C1 segment of cervical spinal cord (tissue), 14 donors: ENCODE data around the gene PRKAG1.
"Not testable (repeated sequence)": the region's sequence is repeated elsewhere in the genome, so short reads cannot be mapped to it uniquely, and the experiment has no call there.

Source experiments
- DNase-seq, 14 donors: peaks; one replicate each; lab custom pipeline; 2025; lab: John Stamatoyannopoulos, UW

Gene PRKAG1

DNA sequence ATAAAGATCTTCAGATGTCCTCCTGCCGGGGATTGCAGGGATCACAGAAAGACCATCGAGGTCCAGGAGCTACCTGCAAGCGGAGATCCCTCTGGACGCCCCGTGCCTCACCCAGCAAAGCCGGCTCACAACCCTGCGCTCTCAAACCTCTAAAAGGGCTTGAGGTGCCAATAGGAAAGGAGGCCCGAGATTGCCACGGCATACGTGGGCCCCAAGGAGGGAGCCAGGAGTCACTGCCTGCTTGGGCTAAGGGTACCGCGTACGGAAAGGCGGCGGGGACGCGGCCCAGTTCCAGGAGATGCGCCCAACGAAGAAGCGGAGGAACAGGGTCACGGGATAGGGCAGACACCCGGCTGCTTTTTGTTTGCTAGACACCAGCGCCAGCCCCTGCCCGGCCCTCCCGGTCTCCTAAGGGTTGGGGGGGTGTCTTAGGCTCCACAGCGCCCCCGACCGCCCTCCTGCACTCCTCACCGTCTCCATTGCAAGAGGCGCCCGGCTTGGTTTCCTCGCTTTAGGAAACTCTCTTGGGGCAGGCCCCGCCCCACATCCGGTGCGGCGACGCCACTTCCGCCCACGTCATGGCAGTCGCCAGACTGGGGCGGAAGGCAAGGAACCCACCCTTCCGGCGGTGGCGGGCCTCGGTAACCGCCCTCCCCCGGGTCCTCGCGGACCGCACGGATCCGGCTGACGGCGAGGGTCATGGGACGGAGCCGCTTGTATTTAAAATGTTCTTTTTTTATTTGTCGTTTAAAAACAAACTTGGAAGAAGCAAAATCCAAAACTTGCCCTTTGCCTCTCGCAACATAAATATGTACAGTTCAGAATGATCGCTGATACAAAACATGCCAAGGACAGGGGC lies at the start of gene PRKAG1:
Gene PRKAG1 (minus strand): TSS at position 516 of the 859 bp plus-strand sequence. CDS start 36 bp downstream, at position 480.
- DNase-seq, result peak; percentile 40 to 97 (median 90)

DNA sequence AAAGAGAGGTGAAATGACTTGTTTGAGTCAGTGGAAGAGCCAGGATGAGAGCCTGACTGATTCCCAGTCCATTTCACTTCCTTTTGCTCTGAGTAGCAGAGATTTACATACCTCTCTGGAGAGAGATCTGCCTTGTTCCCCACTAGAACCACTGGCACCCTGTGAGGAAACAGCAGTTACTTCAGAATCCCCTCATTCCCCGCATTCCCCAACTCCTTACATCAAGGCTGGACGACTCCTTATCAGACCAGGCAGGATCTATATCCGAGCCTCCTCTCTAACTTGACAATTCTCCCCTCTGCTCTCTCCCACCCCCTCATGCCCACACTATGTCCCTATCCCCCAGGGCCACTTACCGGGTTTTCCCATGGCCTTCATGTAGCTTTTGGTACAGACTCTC lies 47.5 kb upstream of the PRKAG1 start:
- no peak for DNase-seq

DNA sequence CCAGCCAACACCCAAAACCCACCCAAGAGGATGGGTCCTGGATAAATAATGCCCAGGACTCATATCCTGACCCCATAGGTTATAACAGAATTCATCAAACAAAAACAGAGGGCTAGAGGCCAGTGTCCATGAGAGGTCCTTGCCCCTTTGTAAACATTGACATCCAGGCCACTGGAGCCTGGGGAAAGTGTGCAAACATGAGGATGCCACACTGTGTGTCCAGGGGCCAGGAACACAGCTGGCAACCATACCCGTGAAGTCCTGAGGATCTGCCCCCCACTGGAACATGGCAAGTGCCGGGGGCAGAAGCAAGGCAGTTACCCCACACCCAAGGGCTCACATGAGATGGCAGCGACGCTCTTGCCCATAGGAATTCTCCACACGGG lies 46.2 kb upstream of the PRKAG1 start:
- DNase-seq, result no peak

DNA sequence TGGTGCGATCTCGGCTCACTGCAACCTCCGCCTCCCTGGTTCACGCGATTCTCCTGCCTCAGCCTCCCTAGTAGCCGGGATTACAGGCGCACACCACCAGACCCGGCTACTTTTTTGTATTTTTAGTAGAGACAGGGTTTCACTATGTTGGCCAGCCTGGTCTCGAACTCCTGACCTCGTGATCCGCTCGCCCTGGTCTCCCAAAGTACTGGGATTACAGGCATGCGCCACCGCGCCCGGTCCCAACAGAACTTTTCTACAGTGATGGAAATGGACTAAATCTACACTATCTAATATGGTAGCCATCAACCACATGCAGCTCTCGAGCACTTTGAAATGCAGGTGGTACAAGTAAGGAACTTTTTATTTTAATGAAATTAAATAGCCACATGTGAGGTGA lies 43.3 kb upstream of the PRKAG1 start:
- DNase-seq, result not testable (repeated sequence)

DNA sequence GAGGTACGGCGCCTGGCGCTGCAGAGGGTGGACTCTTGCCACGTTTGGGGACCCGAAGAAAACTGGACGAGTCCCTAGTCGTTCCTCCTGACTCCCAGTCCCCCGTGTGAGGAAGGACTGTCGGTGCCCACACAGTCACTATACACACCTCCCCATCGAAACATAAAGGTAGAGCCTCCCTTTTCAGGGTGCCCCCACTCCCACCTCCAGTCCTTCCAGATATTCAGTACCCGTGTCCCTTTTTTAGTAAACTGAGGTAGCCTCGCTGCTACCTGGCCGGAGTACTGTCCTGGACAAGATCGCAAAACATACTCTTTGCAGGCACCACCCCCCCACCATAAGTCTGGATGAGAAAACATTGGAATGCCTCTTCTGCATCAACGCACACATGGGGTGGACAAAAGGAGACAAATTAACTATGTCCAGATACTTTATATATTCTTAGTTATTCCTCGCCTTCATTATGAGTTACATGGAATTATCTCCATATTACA lies 42.6 kb upstream of the PRKAG1 start:
- no peak for DNase-seq

DNA sequence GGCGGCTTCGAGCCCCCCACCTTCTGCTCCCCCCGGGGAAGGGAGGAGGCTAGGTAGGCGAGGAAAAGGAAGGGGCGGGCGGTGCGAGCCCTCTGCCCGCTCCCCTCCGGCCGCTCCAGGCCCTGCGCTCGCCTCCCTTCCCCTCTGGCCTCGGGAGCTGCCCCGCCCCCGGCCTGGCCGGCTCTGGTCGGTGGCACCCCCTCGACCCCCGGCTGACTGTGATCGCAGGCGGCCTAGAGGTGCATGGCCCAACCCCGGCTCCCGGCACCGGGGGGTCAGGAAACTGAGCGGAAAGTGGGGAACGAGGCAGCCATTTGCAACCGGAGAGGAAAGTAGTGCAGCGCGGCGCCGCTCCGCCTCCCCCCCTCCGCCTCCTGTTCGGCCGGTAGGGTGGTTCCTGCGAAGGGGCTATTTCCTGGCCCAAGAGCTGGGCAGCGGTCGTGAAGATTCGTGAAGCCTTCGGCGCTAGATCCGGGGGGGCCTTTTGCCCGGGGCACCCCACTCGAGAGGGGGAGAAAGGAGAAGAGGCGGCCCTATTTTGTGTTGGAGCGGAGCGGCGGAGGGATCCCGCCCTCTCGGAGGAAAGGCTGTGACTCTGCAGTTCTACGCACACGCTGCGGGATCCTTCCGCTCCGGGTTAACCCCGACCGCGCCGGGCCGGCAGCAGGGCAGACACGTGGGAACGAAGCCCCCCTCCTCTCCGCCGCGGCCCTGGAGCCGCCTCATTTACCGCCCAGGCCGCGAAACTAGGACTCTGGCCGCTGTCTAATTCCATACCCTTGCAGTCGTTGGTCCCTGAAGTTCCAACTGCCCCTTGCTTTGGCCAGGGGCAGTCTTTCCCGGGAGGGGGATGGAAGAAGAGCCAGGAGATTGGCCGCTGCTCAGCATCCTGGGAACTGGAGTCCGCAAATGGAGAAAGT lies 41.9 kb upstream of the PRKAG1 start, which contains the start of gene KMT2D:
Gene KMT2D (minus strand): TSS at position 558 of the 920 bp plus-strand sequence. CDS start 5,470 bp downstream, outside the sequence.
- DNase-seq, result peak; percentile 76 to 95 (median 90)

DNA sequence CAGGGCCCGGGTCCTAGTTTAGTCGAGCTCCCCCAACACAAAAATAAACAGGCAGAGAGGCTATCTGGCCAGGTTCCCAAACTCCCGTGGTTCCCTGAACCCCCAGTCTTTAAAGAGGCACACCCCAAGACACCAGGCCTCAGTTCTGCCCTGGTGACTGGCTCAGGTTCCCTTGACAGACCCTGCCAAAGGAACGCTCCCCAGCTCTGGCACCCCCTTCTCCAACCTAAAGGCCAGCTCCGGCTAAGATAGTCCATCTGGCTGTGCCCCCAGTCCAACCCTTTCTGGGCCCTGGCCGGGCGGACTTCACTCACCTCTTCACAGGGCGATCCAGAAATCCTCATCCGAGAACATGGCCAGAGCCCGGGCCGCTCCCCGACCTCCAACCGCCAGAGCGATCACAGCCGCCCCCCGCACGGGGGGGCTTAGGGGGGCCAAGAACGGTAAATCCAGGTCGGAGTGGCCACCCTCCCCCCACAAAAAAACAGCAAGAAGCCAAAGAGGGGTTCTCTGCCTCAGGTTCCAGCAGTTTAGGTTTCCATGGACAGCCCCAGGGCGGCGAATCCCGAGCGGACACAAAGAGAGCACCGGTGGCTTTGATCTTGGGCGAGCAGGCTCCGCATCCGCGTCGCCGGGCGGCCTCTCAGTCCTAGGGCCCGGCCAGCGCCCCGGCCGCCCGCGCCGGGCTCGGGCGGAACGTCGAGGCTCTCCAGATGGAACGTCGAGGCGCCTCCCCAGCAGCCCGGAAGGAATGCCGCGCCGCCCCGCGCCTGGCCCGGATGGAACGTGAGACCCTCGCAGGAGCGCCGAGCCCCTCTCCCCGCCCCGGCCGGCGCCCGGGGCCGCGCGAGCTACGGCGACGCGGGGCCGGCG lies 41.0 kb upstream of the PRKAG1 start:
- DNase-seq, result peak in 2 of 14 donors; percentile 24 to 50

DNA sequence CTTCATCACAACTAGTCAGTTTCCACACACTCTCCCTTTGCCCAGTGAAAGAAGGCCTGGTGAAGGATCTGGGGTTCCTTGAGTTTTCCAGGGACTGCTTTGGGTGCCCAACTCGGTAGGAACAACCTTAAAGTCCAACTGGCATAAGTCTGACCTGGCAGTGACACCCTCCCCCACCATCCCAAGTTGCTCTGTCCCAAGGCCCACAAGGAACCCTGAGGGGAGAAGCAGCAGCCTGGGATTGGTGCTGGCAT lies 40.4 kb upstream of the PRKAG1 start:
- DNase-seq, result no peak

DNA sequence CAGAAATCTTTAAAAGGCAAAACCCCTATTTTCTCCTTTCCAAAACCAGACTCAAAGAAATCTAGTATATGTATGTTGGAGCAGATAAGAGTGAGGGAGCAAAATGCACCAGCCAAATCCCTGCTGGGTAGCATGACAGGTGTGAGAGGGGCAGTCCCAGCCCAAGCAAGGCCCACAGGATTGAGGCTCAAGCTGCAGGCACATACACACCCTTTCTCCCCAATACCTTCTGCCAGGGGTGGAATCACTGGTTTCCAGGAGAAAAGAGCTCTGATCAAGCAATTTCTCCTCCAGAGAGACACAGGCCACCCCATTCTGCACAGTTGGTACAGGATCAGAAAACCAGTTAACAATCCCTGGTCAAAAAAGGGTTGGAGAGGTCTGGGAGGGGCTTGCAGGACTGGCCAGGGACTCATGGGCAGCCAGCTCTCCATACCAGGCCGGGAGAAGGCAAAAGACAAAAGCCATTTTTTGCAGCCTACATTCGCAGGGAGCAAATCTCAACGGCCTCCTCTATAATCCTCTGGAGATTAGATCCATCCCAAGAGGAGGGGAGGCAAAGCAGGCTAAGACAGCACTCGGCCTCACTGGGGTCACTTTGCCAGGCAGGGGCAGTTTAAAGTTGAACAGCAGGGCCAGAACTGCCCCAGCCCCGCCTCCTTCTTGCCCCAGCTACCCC lies 39.9 kb upstream of the PRKAG1 start:
- DNase-seq, result no peak

DNA sequence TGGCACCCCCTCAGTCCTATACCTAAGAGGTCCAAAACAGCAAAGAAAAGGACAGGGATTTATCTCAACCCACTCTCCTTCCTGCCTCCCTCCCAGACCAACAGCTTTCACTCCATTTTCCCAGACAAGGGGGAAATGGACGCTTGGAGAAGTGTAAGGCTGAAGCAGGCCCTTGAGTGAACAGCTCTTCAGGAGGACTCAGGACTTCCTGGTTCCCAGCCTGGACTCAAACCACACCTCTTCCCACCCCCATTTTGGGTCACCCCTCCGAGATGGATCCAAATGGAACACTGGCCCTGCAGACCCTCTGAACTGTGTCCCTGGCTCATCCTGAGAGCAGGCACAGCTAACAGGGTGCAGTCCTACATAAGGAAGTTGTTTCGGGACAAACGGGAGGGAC lies 39.3 kb upstream of the PRKAG1 start:
- DNase-seq, result peak in 1 of 14 donors; percentile 4

DNA sequence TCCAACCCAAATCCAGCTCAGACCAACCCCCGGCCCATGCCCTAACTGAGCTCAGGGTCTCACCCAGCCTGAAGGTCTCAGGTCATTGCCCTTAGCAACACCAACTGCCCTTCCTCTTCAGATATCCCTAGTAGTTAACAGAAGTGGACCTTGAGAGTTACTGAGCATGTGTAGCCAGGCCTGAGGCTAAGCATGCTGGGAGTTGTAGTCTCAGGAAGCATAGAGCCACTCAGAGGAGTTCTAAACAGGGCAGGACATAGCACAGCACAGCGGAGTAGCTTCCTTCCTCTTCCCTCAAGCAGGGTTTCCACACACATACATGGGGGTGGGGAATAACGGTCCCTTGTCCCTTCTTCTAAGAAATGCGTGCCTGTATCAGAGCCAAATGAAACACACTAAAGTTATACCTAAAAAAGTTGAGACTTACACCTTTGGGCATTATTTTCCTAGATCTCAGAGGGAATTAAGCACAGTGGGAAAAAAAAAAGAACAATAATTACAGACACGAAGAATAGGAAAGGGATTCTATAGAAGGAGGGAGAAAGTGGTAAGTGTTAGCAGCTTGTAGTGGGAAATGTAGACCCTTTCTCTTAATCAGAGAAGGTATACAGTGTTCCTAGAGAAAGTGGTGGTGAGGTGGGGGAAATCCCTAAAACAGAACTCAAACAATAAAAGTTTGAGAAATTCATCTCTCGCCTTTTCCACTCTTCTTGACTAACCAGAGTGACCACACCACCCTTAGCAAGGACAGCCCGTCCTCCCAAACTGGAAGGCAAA lies 37.6 kb upstream of the PRKAG1 start:
- DNase-seq, result peak in 9 of 14 donors; percentile 9 to 57 (median 43)

DNA sequence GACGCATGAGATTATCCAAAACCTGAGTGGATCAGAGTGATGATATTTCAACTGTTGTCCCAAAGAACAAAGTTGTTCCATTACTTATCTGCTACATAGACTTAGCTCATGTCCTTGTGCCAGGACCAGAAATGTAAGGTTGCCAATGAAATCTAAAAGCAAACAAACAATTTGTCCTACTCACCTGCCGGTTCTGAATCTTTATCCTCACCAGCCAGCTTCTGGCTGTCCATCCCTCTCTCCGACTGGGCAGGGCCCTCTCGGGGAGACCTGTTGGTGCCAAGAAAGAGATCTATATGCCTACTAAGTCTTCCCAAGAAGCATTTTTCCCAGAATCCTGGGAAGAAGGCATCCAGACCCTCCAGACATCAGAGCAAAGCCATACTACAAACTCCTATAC lies 36.5 kb upstream of the PRKAG1 start:
- DNase-seq, result no peak

DNA sequence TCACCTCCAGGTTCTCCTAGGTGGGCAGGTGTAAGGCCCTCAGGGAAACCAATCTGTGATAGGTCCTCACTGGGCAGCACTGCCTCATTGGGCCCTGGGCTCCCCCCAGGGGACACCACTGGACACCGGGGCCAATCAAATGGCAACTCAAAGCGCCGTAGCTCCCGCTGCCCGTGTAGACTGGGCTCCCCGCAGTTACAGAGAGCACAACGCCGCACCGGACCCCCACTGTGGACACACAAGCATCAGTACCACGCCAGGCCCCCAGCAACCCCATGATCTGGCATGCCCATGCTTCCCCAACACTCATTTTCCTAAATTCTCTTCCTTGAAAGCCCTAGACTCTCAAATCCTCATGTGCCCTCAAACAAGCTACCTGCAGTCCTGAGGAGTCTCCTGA lies 35.9 kb upstream of the PRKAG1 start:
- no peak for DNase-seq

DNA sequence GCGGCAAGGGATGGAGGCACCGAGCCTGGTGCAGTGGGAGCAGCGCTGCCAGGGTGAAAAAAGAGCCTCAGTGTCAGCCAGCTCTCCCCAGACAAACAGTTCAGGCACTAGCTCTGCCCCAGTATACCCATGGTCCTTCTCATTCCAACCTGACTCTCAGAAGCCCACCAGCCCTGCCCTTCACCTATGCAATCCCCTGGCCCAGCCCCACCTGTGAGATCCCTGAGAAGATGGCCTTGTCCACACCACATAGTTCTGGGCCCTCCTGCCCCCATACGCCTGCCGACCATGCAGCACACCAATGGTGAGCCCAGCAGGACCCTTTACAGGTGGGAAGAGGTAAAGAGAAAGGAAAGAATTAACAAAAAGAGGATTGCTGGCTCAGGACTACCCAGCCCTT lies 35.5 kb upstream of the PRKAG1 start:
- no peak for DNase-seq

DNA sequence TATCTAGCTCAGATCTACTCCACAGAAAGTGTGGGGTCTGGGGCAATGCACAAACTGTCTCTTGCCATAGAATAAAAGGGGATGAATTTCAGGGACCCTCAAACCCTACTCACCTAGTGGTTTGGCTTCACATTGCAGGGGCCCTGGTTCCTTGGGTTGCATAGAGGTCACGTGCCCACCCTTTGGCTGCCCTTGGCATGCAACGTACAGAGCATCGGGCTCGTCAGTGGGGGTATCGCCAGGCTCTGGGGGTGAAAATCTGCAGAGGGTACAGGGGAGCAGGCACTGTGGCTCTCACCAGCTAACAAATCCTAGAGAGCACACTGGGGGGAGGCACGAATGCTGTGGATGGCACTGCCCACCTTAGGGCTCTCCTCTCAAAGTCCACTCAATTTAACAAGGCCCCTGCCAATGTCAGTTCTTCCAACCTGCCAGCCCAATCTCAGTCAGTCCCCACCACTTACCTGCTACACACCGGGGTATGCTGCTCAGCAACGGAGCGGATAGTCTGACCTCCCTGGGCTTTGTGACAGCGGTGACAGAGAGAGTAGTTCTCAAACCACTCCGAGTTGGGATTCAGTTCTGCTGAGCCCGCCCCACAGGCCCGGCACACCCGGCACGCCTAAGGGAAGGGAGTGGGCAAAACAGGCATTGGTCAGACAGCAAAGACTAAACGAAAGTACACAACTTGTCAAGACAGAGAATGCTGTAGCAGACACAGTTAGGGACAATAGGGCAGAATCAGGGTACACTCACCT lies 34.1 kb upstream of the PRKAG1 start:
- DNase-seq, result no peak

DNA sequence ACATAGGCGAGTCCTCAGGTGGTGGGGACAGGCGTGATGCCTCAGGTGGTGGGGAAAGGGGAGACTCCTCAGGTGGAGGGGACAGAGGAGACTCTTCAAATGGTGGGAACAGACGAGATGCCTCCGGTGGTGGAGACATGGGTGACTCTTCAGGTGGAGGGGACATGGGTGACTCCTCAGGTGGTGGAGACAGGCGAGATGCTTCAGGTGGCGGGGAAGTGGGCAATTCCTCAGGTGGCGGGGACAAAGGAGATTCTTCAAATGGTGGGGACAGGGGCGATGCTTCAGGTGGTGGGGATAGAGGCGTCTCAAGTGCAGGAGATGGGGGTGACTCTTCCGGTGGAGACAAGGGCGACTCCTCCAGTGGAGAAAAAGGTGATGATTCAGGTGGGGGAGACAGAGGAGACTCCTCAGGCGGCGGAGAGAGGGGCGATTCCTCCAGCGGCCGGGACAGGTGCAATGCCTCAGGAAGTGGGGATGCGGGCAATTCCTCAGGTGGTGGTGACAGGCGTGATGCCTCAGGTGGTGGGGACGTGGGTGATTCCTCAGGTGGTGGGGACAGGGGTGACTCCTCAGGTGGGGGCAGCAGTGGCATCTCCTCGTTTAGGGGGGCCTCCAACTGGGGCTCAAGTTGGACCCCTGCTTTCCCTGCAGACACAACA lies 33.3 kb upstream of the PRKAG1 start:
- no peak for DNase-seq

DNA sequence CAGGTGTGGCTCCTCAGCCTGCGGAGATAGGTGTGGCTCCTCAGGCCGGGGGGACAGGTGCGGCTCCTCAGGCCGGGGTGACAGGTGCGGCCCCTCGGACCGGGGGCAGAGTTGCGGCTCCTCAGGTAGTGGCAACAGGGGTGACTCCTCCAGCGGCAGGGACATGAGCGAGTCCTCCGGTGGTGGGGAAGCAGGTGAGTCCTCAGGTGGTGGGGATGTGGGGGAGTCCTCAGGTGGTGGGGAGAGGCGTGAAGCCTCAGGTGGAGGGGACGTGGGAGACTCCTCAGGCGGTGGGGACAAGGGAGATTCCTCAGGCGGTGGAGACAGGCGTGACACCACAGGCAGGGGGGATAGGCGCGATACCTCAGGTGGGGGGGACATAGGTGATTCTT lies 32.8 kb upstream of the PRKAG1 start:
- DNase-seq, result no peak

DNA sequence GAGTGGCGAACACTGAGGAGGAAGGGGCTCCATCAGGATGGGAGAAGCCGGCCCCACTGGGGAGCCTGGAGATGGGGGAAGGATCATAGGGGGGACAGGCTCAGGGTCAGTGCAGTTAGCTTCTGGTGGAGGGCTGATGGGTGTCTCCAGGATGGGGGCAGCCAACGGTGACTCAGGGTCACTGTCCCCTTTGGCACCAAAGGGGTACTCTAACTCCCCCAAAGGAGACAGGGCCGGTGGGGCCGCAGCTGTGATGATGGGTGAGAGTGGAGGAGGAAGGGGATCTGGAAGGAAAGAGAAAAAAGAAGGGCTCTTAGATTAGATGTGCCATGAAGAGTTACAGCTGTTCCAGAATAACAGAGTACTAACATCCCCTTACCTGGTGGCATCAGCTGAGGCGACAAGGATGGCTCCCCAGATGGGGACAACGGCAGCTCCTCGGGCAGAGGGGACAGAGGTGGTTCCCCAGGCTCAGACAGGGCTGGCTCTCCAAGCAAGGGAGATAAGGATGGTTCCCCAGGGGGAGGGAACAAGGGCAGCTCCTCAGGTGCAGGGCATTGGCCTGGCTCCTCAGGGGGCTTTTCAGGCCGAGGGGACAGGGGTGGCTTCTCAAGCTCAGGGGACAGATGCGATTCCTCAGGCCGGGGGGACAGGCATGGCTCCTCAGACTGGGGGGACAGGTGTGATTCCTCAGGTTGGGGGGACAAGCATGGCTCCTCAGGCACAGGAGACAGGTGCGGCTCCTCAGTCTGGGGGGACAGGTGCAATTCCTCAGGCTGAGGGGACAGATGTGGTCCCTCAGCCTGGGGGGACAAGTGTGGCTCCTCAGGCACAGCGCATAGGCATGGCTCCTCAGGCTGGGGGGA lies 32.2 kb upstream of the PRKAG1 start:
- DNase-seq, result no peak
